GM12878 (cell line): ENCODE measurements around the gene ITGA8. TPM values are rescaled to one million over a fixed set of nuclear protein-coding genes. Genes with fewer than 3 reads are reported as not detected.

Experiments
- CBX3 ChIP-seq: fragments of 200-600 bp; sonication (generic); IDR thresholded peaks from 2 replicates; pipeline ENCODE4 v1.6.1; 2016; ENCODE audit warnings: low read depth, borderline replicate concordance
- CBX5 ChIP-seq: sonication (generic); IDR thresholded peaks from 2 replicates; pipeline ENCODE4 v1.6.1; 2016; ENCODE audit warnings: low read depth, moderate library complexity, mild to moderate bottlenecking, inconsistent platforms
- FOXM1 ChIP-seq: IDR thresholded peaks from 2 replicates; pipeline ENCODE4 v1.6.1; 2012; ENCODE audit warnings: low read depth, mild to moderate bottlenecking, inconsistent platforms, low read length, moderate library complexity
- SIX5 ChIP-seq: IDR thresholded peaks from 2 replicates; pipeline ENCODE4 v1.6.1; 2011; ENCODE audit warnings: mild to moderate bottlenecking, low read depth, low read length, moderate library complexity; ENCODE audit not compliant: severe bottlenecking
- STAT1 ChIP-seq: fragments of 450-650 bp; conservative IDR thresholded peaks from 2 replicates; pipeline ENCODE4 v1.6.1; 2014; ENCODE audit warnings: antibody characterized with exemption, mild to moderate bottlenecking
- YBX1 ChIP-seq: fragments of 450-650 bp; IDR thresholded peaks from 2 replicates; pipeline ENCODE4 v1.6.1; 2016; ENCODE audit warnings: antibody characterized with exemption
- polyA plus RNA-seq, 11 experiments: library from polyadenylated mRNA; depleted of rRNA in 4 of 11; unstranded in 6 of 11; stranded (reverse) in 5 of 11; fragments of >200 nt; fragmentation: Nextera tagmentation in 4 of 11; fragmentation: Illumina TruSeq in 1 of 11; extraction: Ambion mirVana in 4 of 11; extraction: Trizol in 1 of 11; gene quantifications; 1 replicate in 1 of 11; 2 replicates in 10 of 11; pipeline versions ENCODE4 v1.2.1 to v1.2.3, GENCODE V29; 2011 to 2016; ENCODE audit warnings: inconsistent platforms in 2 of 11, missing spikeins in 2 of 11, low read depth in 1 of 11
- total RNA-seq, 4 experiments: library from RNA; depleted of rRNA in 3 of 4; stranded (reverse); fragments of >200 nt in 3 of 4; fragmentation: Illumina TruSeq in 1 of 4; extraction: Trizol in 1 of 4; gene quantifications; 2 replicates each; pipeline versions ENCODE4 v1.2.1 to v1.2.3, GENCODE V29; 2013 to 2021
- TF ChIP-seq, protein P1 (sequence below): IDR thresholded peaks from 2 replicates; pipeline ENCODE4 v1.6.1; 2012; ENCODE audit warnings: mild to moderate bottlenecking, low read depth, low read length
- TF ChIP-seq, protein P2 (sequence below): fragments of 150-350 bp; IDR thresholded peaks from 2 replicates; pipeline ENCODE4 v1.6.1; 2014; ENCODE audit warnings: mild to moderate bottlenecking, low read depth, low read length
- TF ChIP-seq, protein P3 (sequence below): fragments of 450-650 bp; IDR thresholded peaks from 2 replicates; pipeline ENCODE4 v1.6.1; 2016; ENCODE audit warnings: mild to moderate bottlenecking

ITGA8 gene
- total and polyA plus RNA-seq, 10 of the 15 experiments (the other 5 are each of a cell fraction or from before 2014, with no cell fraction given) = 0.03 TPM; not detected in 9

DNA sequence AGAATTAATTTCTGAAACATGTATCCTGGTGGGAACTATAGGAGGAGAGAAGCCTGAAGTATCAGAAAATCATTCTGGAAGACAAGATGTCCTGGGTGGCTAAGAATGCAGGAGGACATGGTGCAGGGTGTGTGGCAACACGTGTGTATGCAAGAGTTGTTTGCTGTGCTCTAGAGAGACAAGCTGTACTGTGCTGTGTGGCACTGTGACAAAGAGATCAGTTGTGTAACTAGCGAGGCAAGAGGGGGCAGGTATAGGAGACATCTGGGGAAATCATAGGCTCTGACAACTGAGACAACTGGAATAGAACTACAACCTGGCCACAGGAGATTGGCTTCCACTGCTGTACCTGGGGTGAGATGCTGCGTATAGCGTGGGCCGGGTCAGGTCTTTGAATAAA lies 9.3 kb downstream of the ITGA8 start (continued):
- TF ChIP-seq, protein P1, sequence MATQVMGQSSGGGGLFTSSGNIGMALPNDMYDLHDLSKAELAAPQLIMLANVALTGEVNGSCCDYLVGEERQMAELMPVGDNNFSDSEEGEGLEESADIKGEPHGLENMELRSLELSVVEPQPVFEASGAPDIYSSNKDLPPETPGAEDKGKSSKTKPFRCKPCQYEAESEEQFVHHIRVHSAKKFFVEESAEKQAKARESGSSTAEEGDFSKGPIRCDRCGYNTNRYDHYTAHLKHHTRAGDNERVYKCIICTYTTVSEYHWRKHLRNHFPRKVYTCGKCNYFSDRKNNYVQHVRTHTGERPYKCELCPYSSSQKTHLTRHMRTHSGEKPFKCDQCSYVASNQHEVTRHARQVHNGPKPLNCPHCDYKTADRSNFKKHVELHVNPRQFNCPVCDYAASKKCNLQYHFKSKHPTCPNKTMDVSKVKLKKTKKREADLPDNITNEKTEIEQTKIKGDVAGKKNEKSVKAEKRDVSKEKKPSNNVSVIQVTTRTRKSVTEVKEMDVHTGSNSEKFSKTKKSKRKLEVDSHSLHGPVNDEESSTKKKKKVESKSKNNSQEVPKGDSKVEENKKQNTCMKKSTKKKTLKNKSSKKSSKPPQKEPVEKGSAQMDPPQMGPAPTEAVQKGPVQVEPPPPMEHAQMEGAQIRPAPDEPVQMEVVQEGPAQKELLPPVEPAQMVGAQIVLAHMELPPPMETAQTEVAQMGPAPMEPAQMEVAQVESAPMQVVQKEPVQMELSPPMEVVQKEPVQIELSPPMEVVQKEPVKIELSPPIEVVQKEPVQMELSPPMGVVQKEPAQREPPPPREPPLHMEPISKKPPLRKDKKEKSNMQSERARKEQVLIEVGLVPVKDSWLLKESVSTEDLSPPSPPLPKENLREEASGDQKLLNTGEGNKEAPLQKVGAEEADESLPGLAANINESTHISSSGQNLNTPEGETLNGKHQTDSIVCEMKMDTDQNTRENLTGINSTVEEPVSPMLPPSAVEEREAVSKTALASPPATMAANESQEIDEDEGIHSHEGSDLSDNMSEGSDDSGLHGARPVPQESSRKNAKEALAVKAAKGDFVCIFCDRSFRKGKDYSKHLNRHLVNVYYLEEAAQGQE = no peak
- no peak for TF ChIP-seq CBX5
- TF ChIP-seq SIX5 = no peak
- TF ChIP-seq, protein P2, sequence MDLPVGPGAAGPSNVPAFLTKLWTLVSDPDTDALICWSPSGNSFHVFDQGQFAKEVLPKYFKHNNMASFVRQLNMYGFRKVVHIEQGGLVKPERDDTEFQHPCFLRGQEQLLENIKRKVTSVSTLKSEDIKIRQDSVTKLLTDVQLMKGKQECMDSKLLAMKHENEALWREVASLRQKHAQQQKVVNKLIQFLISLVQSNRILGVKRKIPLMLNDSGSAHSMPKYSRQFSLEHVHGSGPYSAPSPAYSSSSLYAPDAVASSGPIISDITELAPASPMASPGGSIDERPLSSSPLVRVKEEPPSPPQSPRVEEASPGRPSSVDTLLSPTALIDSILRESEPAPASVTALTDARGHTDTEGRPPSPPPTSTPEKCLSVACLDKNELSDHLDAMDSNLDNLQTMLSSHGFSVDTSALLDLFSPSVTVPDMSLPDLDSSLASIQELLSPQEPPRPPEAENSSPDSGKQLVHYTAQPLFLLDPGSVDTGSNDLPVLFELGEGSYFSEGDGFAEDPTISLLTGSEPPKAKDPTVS = no peak
- no peak for TF ChIP-seq YBX1
- no peak for TF ChIP-seq CBX3
- TF ChIP-seq STAT1 = no peak
- TF ChIP-seq, protein P3, sequence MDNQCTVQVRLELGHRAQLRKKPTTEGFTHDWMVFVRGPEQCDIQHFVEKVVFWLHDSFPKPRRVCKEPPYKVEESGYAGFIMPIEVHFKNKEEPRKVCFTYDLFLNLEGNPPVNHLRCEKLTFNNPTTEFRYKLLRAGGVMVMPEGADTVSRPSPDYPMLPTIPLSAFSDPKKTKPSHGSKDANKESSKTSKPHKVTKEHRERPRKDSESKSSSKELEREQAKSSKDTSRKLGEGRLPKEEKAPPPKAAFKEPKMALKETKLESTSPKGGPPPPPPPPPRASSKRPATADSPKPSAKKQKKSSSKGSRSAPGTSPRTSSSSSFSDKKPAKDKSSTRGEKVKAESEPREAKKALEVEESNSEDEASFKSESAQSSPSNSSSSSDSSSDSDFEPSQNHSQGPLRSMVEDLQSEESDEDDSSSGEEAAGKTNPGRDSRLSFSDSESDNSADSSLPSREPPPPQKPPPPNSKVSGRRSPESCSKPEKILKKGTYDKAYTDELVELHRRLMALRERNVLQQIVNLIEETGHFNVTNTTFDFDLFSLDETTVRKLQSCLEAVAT = no peak
- TF ChIP-seq FOXM1 = no peak
